ENCODE results near the gene TAMALIN.

GRCh38 chr12:52023976-52024688 lies 17.4 kb downstream of the TAMALIN start:
- TF ChIP-seq POLR2A (IDR thresholded peaks at IDR 0.05; ENCODE audit: low read length) (no peak), GATA1 (IDR thresholded peaks at IDR 0.05; ENCODE audit: low read depth, low read length) (no peak)
